ENCODE data around the gene CSNK1D.

DNA sequence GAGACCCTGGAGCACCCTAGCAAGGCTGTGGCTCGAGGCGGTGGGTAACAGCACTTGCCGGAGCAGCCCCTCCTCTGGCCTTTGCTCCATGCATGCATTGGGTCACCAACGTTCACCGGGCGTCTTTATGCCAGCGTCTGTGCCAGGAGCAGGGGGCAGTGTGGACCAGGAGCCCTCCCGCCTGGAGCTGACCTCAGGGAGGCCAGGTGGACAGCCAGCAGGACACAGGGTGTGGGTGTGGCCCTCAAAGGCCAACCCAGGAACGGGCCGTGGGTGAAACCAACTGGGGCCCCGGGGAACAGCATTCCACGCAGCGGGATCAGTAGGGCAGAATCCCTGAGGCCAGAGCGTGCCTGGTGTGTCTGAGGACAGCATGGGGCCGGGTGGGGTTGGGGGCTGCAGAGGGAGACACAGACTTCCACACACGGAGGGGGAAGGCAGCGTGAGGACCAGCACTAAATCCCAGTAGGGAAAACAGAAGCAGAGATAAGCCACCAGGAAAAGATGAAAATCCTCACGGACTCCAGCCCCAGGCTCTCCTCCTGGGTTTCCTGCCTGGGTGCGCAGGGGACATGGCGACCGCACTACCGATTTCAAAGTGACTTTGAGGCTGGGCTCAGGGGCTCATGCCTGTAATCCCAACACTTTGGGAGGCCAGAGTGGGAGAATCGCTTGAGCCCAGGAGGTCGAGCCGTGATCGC, 46.8 kb upstream of the CSNK1D start:
- TF ChIP-seq POLR2A (IDR thresholded peaks at IDR 0.05): no peak
- TF ChIP-seq, protein P1, sequence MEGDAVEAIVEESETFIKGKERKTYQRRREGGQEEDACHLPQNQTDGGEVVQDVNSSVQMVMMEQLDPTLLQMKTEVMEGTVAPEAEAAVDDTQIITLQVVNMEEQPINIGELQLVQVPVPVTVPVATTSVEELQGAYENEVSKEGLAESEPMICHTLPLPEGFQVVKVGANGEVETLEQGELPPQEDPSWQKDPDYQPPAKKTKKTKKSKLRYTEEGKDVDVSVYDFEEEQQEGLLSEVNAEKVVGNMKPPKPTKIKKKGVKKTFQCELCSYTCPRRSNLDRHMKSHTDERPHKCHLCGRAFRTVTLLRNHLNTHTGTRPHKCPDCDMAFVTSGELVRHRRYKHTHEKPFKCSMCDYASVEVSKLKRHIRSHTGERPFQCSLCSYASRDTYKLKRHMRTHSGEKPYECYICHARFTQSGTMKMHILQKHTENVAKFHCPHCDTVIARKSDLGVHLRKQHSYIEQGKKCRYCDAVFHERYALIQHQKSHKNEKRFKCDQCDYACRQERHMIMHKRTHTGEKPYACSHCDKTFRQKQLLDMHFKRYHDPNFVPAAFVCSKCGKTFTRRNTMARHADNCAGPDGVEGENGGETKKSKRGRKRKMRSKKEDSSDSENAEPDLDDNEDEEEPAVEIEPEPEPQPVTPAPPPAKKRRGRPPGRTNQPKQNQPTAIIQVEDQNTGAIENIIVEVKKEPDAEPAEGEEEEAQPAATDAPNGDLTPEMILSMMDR (IDR thresholded peaks at IDR 0.05): no peak
